Endothelial cell of umbilical vein (primary cell): ENCODE data around the gene LAMB1. TPM values are rescaled to one million over a fixed set of nuclear protein-coding genes. Genes with fewer than 3 reads are reported as not detected.
A peak's percentile ranks its signal among the peaks of the same experiment; 100 is the strongest.

Experiments used
- BruUV-seq: library from RNA; stranded (reverse); fragments of 400-500 nt; replicated peaks from 2 replicates; lab custom pipeline; 2021; lab: Mats Ljungman, UMichigan
- CTCF ChIA-PET: fragments of 300-600, 350-600 bp; sonication (Branson Sonifier 250); formaldehyde crosslinking; loops from one replicate; lab custom pipeline; 2021; ENCODE audit warnings: antibody characterized with exemption, inconsistent platforms; lab: Charles Lee
- POLR2A ChIA-PET: fragments of 300-600, 350-600 bp; sonication (Branson Sonifier 250); formaldehyde crosslinking; loops from one replicate; lab custom pipeline; 2021; ENCODE audit warnings: antibody characterized with exemption, inconsistent platforms; lab: Charles Lee
- DNase-seq: peaks from one replicate; pipeline ENCODE4 v3.0.0-alpha.2; 2011; ENCODE audit warnings: low read depth, low spot score
- FAIRE-seq: peaks from 2 replicates; lab custom pipeline; 2011; peaks lifted over from hg19 to GRCh38; lab: Jason Lieb, UNC
- H2AFZ ChIP-seq: 2 replicates; pipeline ENCODE4 v1.6.0; 2012; ENCODE audit warnings: low read depth, low read length, control low read depth, inconsistent platforms
- H3K27ac ChIP-seq: 2 replicates; pipeline ENCODE4 v1.5.1; 2011; ENCODE audit warnings: low read depth, mild to moderate bottlenecking, control low read depth, low read length, moderate library complexity; ENCODE audit not compliant: insufficient read depth
- H3K27me3 ChIP-seq, 2 experiments: 2 replicates each; pipeline versions ENCODE4 v1.6.0 to v1.6.1; 2011; ENCODE audit warnings: low read length in 2 of 2, mixed read lengths in 1 of 2; ENCODE audit not compliant: control insufficient read depth in 2 of 2, insufficient read depth in 2 of 2
- H3K36me3 ChIP-seq, 2 experiments: 2 replicates in 1 of 2; 3 replicates in 1 of 2; pipeline ENCODE4 v1.5.1; 2011; ENCODE audit warnings: low read length in 2 of 2, mild to moderate bottlenecking in 1 of 2, moderate library complexity in 1 of 2; ENCODE audit not compliant: control insufficient read depth in 2 of 2, insufficient read depth in 2 of 2; ENCODE audit errors: extremely low read depth in 1 of 2
- H3K4me1 ChIP-seq: 3 replicates; pipeline ENCODE4 v1.5.1; 2011; ENCODE audit warnings: mild to moderate bottlenecking, low read length; ENCODE audit not compliant: control insufficient read depth, insufficient read depth; ENCODE audit errors: extremely low read depth
- H3K4me2 ChIP-seq: 2 replicates; pipeline ENCODE4 v1.6.1; 2011; ENCODE audit warnings: low read length, control low read depth, mixed read lengths; ENCODE audit not compliant: insufficient read depth
- H3K4me3 ChIP-seq, 3 experiments: fragments of 200-600 bp in 1 of 3; sonication (generic), shearing (Covaris generic) in 1 of 3; replicated peaks in 1 of 3; 2 replicates each; pipeline ENCODE4 v1.5.1; 2011 to 2016; ENCODE audit warnings: control low read depth in 3 of 3, low read length in 3 of 3, mild to moderate bottlenecking in 2 of 3, inconsistent platforms in 1 of 3, low read depth in 1 of 3, moderate library complexity in 1 of 3; ENCODE audit not compliant: insufficient read depth in 1 of 3
- H3K79me2 ChIP-seq: 2 replicates; pipeline ENCODE4 v1.6.0; 2012; ENCODE audit warnings: low read length, inconsistent platforms; ENCODE audit not compliant: control insufficient read depth, insufficient read depth
- H3K9ac ChIP-seq: replicated peaks from 2 replicates; pipeline ENCODE3; 2011; ENCODE audit warnings: low read length, control low read depth; ENCODE audit not compliant: insufficient read depth; ENCODE audit errors: extremely low read depth
- H3K9me1 ChIP-seq: replicated peaks from 3 replicates; pipeline ENCODE4 v1.6.0; 2011; ENCODE audit warnings: mild to moderate bottlenecking, low read length; ENCODE audit not compliant: control insufficient read depth, insufficient read depth; ENCODE audit errors: extremely low read depth
- H3K9me3 ChIP-seq: replicated peaks from 2 replicates; pipeline ENCODE4 v1.5.1; 2012; ENCODE audit warnings: low read length, inconsistent platforms; ENCODE audit not compliant: control insufficient read depth, insufficient read depth
- H4K20me1 ChIP-seq: replicated peaks from 2 replicates; pipeline ENCODE3; 2011; ENCODE audit warnings: mild to moderate bottlenecking, low read length; ENCODE audit not compliant: control insufficient read depth, insufficient read depth; ENCODE audit errors: extremely low read depth
- GATA2 ChIP-seq: IDR thresholded peaks from 2 replicates; pipeline ENCODE4 v1.7.0; 2011; ENCODE audit warnings: low read depth, mild to moderate bottlenecking, moderate library complexity, mixed read lengths, low read length; ENCODE audit not compliant: insufficient read length, insufficient read depth
- JUN ChIP-seq: IDR thresholded peaks from 2 replicates; pipeline ENCODE4 v1.6.1; 2011; ENCODE audit warnings: borderline replicate concordance, low read depth; ENCODE audit not compliant: insufficient read length, insufficient read depth
- MYC ChIP-seq: IDR thresholded peaks from one replicate; pipeline ENCODE4 v1.6.1; 2011; ENCODE audit warnings: mild to moderate bottlenecking, low read depth, low read length
- POLR2A ChIP-seq: IDR thresholded peaks from 2 replicates; pipeline ENCODE4 v1.6.1; 2012; ENCODE audit warnings: low read depth, mild to moderate bottlenecking, control low read depth, low read length
- dilution Hi-C: fragments of 300-500 bp; cut with MboI; formaldehyde crosslinking; loops from one replicate; pipeline ENCODE4 v1.15.0; 2019; ENCODE audit warnings: low sequenced_read_pairs; ENCODE audit not compliant: extremely low pct_ligation_motif_present
- intact Hi-C: fragments of 100-400 bp; cut with micrococcal nuclease; formaldehyde crosslinking; loops from one replicate; pipeline ENCODE4 v1.10.0; 2022
- polyA plus RNA-seq, 4 experiments: library from polyadenylated mRNA; depleted of rRNA in 3 of 4; stranded (reverse) in 3 of 4; unstranded in 1 of 4; fragments of >200 nt; gene quantifications; 2 replicates each; pipeline versions ENCODE4 v1.2.1 to v1.2.3, GENCODE V29; 2011 to 2012; ENCODE audit warnings: missing spikeins in 1 of 4
- total RNA-seq: library from RNA; stranded (reverse); gene quantifications from 2 replicates; pipeline ENCODE4 v1.2.3, GENCODE V29; 2021
- TF ChIP-seq, protein P1 (sequence below): IDR thresholded peaks from 2 replicates; pipeline ENCODE4 v1.6.1; 2011; ENCODE audit not compliant: insufficient read depth, insufficient read length
- TF ChIP-seq, protein P2 (sequence below), 2 donors: IDR thresholded peaks; 1 replicate in 1 of 2; 2 replicates in 1 of 2; pipeline ENCODE4 v1.5.1; 2011; ENCODE audit warnings: low read length in 2 of 2, mild to moderate bottlenecking in 2 of 2, moderate library complexity in 2 of 2, control low read depth in 1 of 2, inconsistent platforms in 1 of 2, low read depth in 1 of 2; ENCODE audit not compliant: insufficient read depth in 1 of 2; ENCODE audit errors: extremely low read depth in 1 of 2

The LAMB1 gene
- total and polyA plus RNA-seq, 2 donors (not counting 3 experiments of a cell fraction or from before 2014, with no cell fraction given) = 588 to 703 TPM

DNA sequence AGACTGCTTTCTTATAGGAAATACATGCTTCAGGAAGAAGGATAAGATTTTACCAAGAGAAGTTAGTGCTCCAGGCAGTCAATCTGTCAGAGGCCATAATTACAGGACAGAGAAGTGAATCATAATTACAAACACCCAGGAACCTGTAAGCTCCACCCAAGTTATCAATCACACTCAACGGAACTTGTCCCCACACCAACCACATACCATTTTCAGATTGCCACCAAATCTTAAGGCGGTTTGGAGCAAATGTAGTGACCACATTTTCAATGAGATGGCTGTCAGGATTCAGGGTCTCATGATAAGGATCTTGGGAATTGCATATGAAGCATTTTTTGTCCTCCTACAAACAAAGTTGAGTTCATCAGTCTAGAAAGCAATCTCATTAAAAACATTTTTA is 4.8 kb downstream of the LAMB1 start:
- H3K4me3 ChIP-seq = peak overlapping the region in 2 of 3 experiments; percentile 23 to 90
- no peaks in the 10 kb centered on the region for H3K27me3 ChIP-seq
- no peaks in the 10 kb centered on the region for H4K20me1 ChIP-seq
- DNase-seq = no peak
- CTCF ChIA-PET = interaction anchor here (1.1 to 13.4 kb wide), 5 partner anchors 9 to 499 kb away, joined by 3 to 284 read pairs (median 7); no protein-coding TSS in a partner anchor
- dilution Hi-C loops (no loop called here), intact Hi-C loops (loop anchor here (10.0 kb wide), 1 partner anchor 253 kb away; the partner anchor contains the start of gene CBLL1)
- H3K79me2 ChIP-seq = peaks cover 68% of the 10 kb centered on the region
- no TSS peak for BruUV-seq
- no peaks in the 10 kb centered on the region for H3K9me3 ChIP-seq
- peak; percentile 72 for FAIRE-seq
- H3K9me1 ChIP-seq = no peaks in the 10 kb centered on the region
- POLR2A ChIA-PET = interaction anchor here (1.4 kb wide), 1 partner anchor 97 kb away, joined by 4 read pairs; no protein-coding TSS in a partner anchor
- TF ChIP-seq, protein P1, sequence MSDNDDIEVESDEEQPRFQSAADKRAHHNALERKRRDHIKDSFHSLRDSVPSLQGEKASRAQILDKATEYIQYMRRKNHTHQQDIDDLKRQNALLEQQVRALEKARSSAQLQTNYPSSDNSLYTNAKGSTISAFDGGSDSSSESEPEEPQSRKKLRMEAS = no peak
- TF ChIP-seq GATA2 = peak; percentile 81
- TF ChIP-seq, protein P2, sequence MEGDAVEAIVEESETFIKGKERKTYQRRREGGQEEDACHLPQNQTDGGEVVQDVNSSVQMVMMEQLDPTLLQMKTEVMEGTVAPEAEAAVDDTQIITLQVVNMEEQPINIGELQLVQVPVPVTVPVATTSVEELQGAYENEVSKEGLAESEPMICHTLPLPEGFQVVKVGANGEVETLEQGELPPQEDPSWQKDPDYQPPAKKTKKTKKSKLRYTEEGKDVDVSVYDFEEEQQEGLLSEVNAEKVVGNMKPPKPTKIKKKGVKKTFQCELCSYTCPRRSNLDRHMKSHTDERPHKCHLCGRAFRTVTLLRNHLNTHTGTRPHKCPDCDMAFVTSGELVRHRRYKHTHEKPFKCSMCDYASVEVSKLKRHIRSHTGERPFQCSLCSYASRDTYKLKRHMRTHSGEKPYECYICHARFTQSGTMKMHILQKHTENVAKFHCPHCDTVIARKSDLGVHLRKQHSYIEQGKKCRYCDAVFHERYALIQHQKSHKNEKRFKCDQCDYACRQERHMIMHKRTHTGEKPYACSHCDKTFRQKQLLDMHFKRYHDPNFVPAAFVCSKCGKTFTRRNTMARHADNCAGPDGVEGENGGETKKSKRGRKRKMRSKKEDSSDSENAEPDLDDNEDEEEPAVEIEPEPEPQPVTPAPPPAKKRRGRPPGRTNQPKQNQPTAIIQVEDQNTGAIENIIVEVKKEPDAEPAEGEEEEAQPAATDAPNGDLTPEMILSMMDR (IDR thresholded peaks at IDR 0.05; ENCODE audit: extremely low read depth in 1 of 2, insufficient read depth in 1 of 2, low read depth in 1 of 2, low read length in 2 of 2) = no peak
- no peak for TF ChIP-seq JUN
- no peak for TF ChIP-seq POLR2A
- TF ChIP-seq MYC = no peak
- H3K4me2 ChIP-seq = peak overlapping the region; percentile 89
- peak overlapping the region; percentile 97 for H3K9ac ChIP-seq
- H2AFZ ChIP-seq = no peak overlapping the region
- H3K4me1 ChIP-seq = peaks cover 71% of the 10 kb centered on the region
- peaks cover 10 to 32% of the 10 kb centered on the region in 2 experiments for H3K36me3 ChIP-seq
- peak overlapping the region; percentile 99 for H3K27ac ChIP-seq
